22Rv1 (cell line): ENCODE data around the gene CTDSPL.

Source experiments
- CTCF ChIP-seq: fragments of 450-650 bp; IDR thresholded peaks from 2 replicates; pipeline ENCODE4 v1.5.1; 2017; ENCODE audit warnings: mild to moderate bottlenecking
- ZFX ChIP-seq: fragments of 450-650 bp; IDR thresholded peaks from 2 replicates; pipeline ENCODE4 v1.6.1; 2017; ENCODE audit warnings: antibody characterized with exemption, borderline replicate concordance

- no peak for TF ChIP-seq CTCF
- no peak for TF ChIP-seq ZFX
Measured at GRCh38 chr3:37902674-37903073, 41.0 kb downstream of the CTDSPL start.
